ENCODE data around the gene GCC2.

DNA sequence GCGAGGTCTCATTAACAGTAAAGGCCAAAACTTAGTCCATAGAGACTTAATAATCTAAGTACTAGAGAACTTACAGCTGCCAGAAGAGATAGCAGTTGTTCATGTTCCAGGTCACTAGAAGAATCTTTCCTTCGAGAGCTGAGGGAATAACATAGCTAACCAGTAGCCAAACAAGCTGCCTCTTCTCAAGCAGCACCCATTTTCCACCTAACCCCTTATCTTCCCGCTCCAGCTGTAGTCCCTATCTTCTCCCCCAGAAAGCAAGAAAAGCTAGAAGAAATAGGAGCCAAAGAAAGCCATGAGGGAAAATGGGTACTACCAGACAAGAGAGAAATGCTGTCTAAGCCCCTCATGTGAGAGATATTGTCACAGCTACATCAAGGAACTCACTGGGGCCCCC lies 47.2 kb upstream of the GCC2 start:
- TF ChIP-seq, protein P1, sequence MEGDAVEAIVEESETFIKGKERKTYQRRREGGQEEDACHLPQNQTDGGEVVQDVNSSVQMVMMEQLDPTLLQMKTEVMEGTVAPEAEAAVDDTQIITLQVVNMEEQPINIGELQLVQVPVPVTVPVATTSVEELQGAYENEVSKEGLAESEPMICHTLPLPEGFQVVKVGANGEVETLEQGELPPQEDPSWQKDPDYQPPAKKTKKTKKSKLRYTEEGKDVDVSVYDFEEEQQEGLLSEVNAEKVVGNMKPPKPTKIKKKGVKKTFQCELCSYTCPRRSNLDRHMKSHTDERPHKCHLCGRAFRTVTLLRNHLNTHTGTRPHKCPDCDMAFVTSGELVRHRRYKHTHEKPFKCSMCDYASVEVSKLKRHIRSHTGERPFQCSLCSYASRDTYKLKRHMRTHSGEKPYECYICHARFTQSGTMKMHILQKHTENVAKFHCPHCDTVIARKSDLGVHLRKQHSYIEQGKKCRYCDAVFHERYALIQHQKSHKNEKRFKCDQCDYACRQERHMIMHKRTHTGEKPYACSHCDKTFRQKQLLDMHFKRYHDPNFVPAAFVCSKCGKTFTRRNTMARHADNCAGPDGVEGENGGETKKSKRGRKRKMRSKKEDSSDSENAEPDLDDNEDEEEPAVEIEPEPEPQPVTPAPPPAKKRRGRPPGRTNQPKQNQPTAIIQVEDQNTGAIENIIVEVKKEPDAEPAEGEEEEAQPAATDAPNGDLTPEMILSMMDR (IDR thresholded peaks at IDR 0.05): no peak
- TF ChIP-seq POLR2A (IDR thresholded peaks at IDR 0.05) (no peak), EP300 (IDR thresholded peaks at IDR 0.05) (no peak)

Data from tibial nerve (tissue), 4 donors.